IMR-90 (cell line): ENCODE measurements around the gene CACNA1G. TPM values are rescaled to one million over a fixed set of nuclear protein-coding genes. Genes with fewer than 3 reads are reported as not detected.

Experiments used
- ATAC-seq: fragments of 200-7000 bp; cut with Tn5 transposase; 2 replicates; pipeline ENCODE4 v1.9.1; 2020; ENCODE audit warnings: low read depth, mild to moderate bottlenecking, moderate library complexity
- BruUV-seq: library from RNA; stranded (reverse); fragments of 400-500 nt; replicated peaks from 2 replicates; lab custom pipeline; 2021; lab: Mats Ljungman, UMichigan
- CTCF ChIA-PET: fragments of 300-600 bp; formaldehyde crosslinking; extraction: SDS; loops from one replicate; lab custom pipeline; 2021; ENCODE audit warnings: antibody characterized with exemption; lab: Yijun Ruan, JAX
- POLR2A ChIA-PET: fragments of 300-600 bp; sonication (Branson Sonifier 250); formaldehyde crosslinking; loops from one replicate; lab custom pipeline; 2022; ENCODE audit warnings: antibody characterized with exemption; ENCODE audit not compliant: unreplicated experiment; lab: Charles Lee
- DNase-seq: peaks from one replicate; pipeline ENCODE4 v3.0.0; 2013
- H2AFZ ChIP-seq: replicated peaks from 2 replicates; pipeline ENCODE3; 2013; ENCODE audit warnings: low read length, mild to moderate bottlenecking; ENCODE audit not compliant: poor library complexity
- H2AK5ac ChIP-seq: 2 replicates; pipeline ENCODE4 v1.6.1; 2013; ENCODE audit warnings: low read depth, low read length, inconsistent platforms
- H2AK9ac ChIP-seq: replicated peaks from 2 replicates; pipeline ENCODE3; 2013; ENCODE audit warnings: mild to moderate bottlenecking, low read depth, low read length, moderate library complexity; ENCODE audit not compliant: poor library complexity
- H2BK120ac ChIP-seq: 2 replicates; pipeline ENCODE4 v1.6.1; 2013; ENCODE audit warnings: low read depth, low read length, inconsistent platforms
- H2BK15ac ChIP-seq: 3 replicates; pipeline ENCODE4 v1.6.1; 2013; ENCODE audit warnings: low read depth, low read length, inconsistent platforms
- H2BK20ac ChIP-seq: 2 replicates; pipeline ENCODE4 v1.6.1; 2013; ENCODE audit warnings: low read depth, mild to moderate bottlenecking, inconsistent platforms, low read length, moderate library complexity
- H2BK5ac ChIP-seq: 2 replicates; pipeline ENCODE4 v1.6.1; 2013; ENCODE audit warnings: mild to moderate bottlenecking, low read depth, low read length, inconsistent platforms; ENCODE audit not compliant: poor library complexity, severe bottlenecking
- H3K14ac ChIP-seq: replicated peaks from 2 replicates; pipeline ENCODE4 v1.6.1; 2013; ENCODE audit warnings: low read depth, low read length, inconsistent platforms
- H3K18ac ChIP-seq: 2 replicates; pipeline ENCODE4 v1.6.1; 2013; ENCODE audit warnings: low read depth, low read length, control low read depth
- H3K23ac ChIP-seq: 2 replicates; pipeline ENCODE4 v1.6.1; 2013; ENCODE audit warnings: low read depth, low read length, inconsistent platforms
- H3K27ac ChIP-seq: 2 replicates; pipeline ENCODE4 v1.5.1; 2013; ENCODE audit warnings: mild to moderate bottlenecking, control low read depth, low read length; ENCODE audit not compliant: insufficient read depth
- H3K27me3 ChIP-seq: 2 replicates; pipeline ENCODE4 v1.6.1; 2013; ENCODE audit warnings: low read length; ENCODE audit not compliant: control insufficient read depth, insufficient read depth
- H3K36me3 ChIP-seq: 2 replicates; pipeline ENCODE4 v1.6.1; 2013; ENCODE audit warnings: low read length, mixed read lengths; ENCODE audit not compliant: control insufficient read depth, insufficient read depth
- H3K4ac ChIP-seq: 2 replicates; pipeline ENCODE4 v1.6.1; 2013; ENCODE audit warnings: low read depth, low read length, inconsistent platforms
- H3K4me1 ChIP-seq: 2 replicates; pipeline ENCODE4 v1.6.1; 2013; ENCODE audit warnings: low read length, mixed read lengths; ENCODE audit not compliant: control insufficient read depth, insufficient read depth
- H3K4me2 ChIP-seq: 2 replicates; pipeline ENCODE4 v1.6.1; 2013; ENCODE audit warnings: low read depth, mild to moderate bottlenecking, control low read depth, low read length, moderate library complexity
- H3K4me3 ChIP-seq: 2 replicates; pipeline ENCODE4 v1.5.1; 2013; ENCODE audit warnings: low read depth, mild to moderate bottlenecking, control low read depth, low read length, moderate library complexity; ENCODE audit not compliant: insufficient read depth
- H3K56ac ChIP-seq: 2 replicates; pipeline ENCODE4 v1.6.1; 2013; ENCODE audit warnings: low read length, inconsistent platforms; ENCODE audit not compliant: insufficient read depth; ENCODE audit errors: extremely low read depth
- H3K79me1 ChIP-seq, 2 experiments: 2 replicates each; pipeline ENCODE4 v1.6.1; 2013; ENCODE audit warnings: low read length in 2 of 2, inconsistent platforms in 1 of 2, low read depth in 1 of 2
- H3K9ac ChIP-seq: 2 replicates; pipeline ENCODE4 v1.6.1; 2013; ENCODE audit warnings: low read depth, low read length, control low read depth
- H3K9me1 ChIP-seq: 2 replicates; pipeline ENCODE4 v1.6.1; 2013; ENCODE audit warnings: low read length, inconsistent platforms; ENCODE audit not compliant: insufficient read depth
- H3K9me3 ChIP-seq: 2 replicates; pipeline ENCODE4 v1.6.1; 2013; ENCODE audit warnings: low read length; ENCODE audit not compliant: control insufficient read depth, insufficient read depth
- H4K20me1 ChIP-seq: 2 replicates; pipeline ENCODE4 v1.6.1; 2013; ENCODE audit warnings: low read length, inconsistent platforms; ENCODE audit not compliant: insufficient read depth
- H4K5ac ChIP-seq: 2 replicates; pipeline ENCODE4 v1.6.1; 2013; ENCODE audit warnings: mild to moderate bottlenecking, low read depth, low read length, control low read depth
- H4K8ac ChIP-seq, 2 experiments: 2 replicates each; pipeline ENCODE4 v1.6.1; 2013; ENCODE audit warnings: low read depth in 2 of 2, low read length in 2 of 2, control low read depth in 1 of 2, inconsistent platforms in 1 of 2
- H4K91ac ChIP-seq: 2 replicates; pipeline ENCODE4 v1.6.1; 2013; ENCODE audit warnings: low read depth, low read length, inconsistent platforms; ENCODE audit not compliant: insufficient read depth
- RFX5 ChIP-seq: IDR thresholded peaks from 2 replicates; pipeline ENCODE4 v1.8.0; 2012; ENCODE audit warnings: low read depth, mild to moderate bottlenecking, low read length, moderate library complexity
- WGBS, 2 experiments: methylation state at CpG; one replicate each; pipeline versions ENCODE4 v1.1.5 to v1.1.7; 2013; ENCODE audit warnings: missing lambda C conversion rate in 2 of 2; ENCODE audit not compliant: insufficient read length in 1 of 2; ENCODE audit errors: extremely low coverage in 2 of 2; 5-methylcytosine and 5-hydroxymethylcytosine counted together
- dilution Hi-C: fragments of 300-500 bp; cut with HindIII; formaldehyde crosslinking; loops from one replicate; pipeline ENCODE4 v1.14.3; 2018; ENCODE audit warnings: low sequenced_read_pairs; ENCODE audit not compliant: unreplicated experiment
- in situ Hi-C: fragments of 300-500 bp; cut with MboI; formaldehyde crosslinking; loops from 3 replicates; pipeline ENCODE4 v1.14.3; 2019; ENCODE audit warnings: low sequenced_read_pairs, inconsistent platforms, mixed read lengths
- intact Hi-C: fragments of 100-400 bp; cut with micrococcal nuclease; formaldehyde crosslinking; loops from 2 replicates; pipeline ENCODE4 v1.10.0; 2022
- polyA plus RNA-seq, 3 experiments: library from polyadenylated mRNA; depleted of rRNA; stranded (reverse); fragments of >200 nt; gene quantifications; 2 replicates each; pipeline ENCODE4 v1.2.3, GENCODE V29; 2012; ENCODE audit warnings: low replicate concordance in 1 of 3
- total RNA-seq: library from RNA; depleted of rRNA; stranded (reverse); fragments of >200 nt; gene quantifications from 2 replicates; pipeline ENCODE4 v1.2.3, GENCODE V29; 2012

CACNA1G gene
- total and polyA plus RNA-seq, 2 of the 4 experiments (the other 2 are of a cell fraction) = under 0.01 to 0.03 TPM

GRCh38 chr17:50632637-50633036 is 72.1 kb downstream of the CACNA1G start:
- no peak overlapping the region for H4K8ac ChIP-seq
- no peak overlapping the region for H3K23ac ChIP-seq
- peaks cover 4 to 26% of the 10 kb centered on the region in 2 experiments; a peak in 3 of 4 replicates for H3K79me1 ChIP-seq
- H3K9me1 ChIP-seq = peaks cover 13% of the 10 kb centered on the region
- no peak overlapping the region for H3K4me3 ChIP-seq
- no peaks in the 10 kb centered on the region for H3K9me3 ChIP-seq
- H2BK15ac ChIP-seq = no peak overlapping the region
- no peak overlapping the region; the same call in 1 of the 2 replicates for H3K14ac ChIP-seq
- no peaks in the 10 kb centered on the region for H3K36me3 ChIP-seq
- H3K4me1 ChIP-seq = peaks cover 20% of the 10 kb centered on the region
- DNase-seq (no peak), ATAC-seq (no peak)
- H2AK5ac ChIP-seq = no peak overlapping the region; the same call in 1 of the 2 replicates
- no peak overlapping the region for H3K27ac ChIP-seq
- no peak overlapping the region for H2BK5ac ChIP-seq
- no peak overlapping the region for H2AK9ac ChIP-seq
- in situ Hi-C loops (no loop called here), dilution Hi-C loops (no loop called here), intact Hi-C loops (no loop called here)
- H3K4ac ChIP-seq = no peak overlapping the region
- H3K18ac ChIP-seq = no peak overlapping the region
- no peak overlapping the region for H4K5ac ChIP-seq
- no peak for TF ChIP-seq RFX5
- H4K91ac ChIP-seq = no peak overlapping the region
- 70% methylated on average over 2 of the region's 5 CpGs; no CpG with 5 or more reads in 1 of the 2 experiments for WGBS, 2 experiments
- no peak overlapping the region for H3K4me2 ChIP-seq
- H2BK20ac ChIP-seq = no peak overlapping the region
- no peak overlapping the region for H3K9ac ChIP-seq
- CTCF ChIA-PET = interaction anchor here (0.9 kb wide), 1 partner anchor 82 kb away, joined by 5 read pairs; no protein-coding TSS in a partner anchor
- peaks cover 12% of the 10 kb centered on the region; the same call in 1 of the 2 replicates for H3K27me3 ChIP-seq
- BruUV-seq = no TSS peak
- H4K20me1 ChIP-seq = no peaks in the 10 kb centered on the region
- no peak overlapping the region for H2BK120ac ChIP-seq
- no peak overlapping the region for H3K56ac ChIP-seq
- no peak overlapping the region for H2AFZ ChIP-seq
- POLR2A ChIA-PET = no interaction called here
